ENCODE results near the gene SPANXN4.

Gene SPANXN4, protein sequence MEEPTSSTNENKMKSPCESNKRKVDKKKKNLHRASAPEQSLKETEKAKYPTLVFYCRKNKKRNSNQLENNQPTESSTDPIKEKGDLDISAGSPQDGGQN

DNA sequence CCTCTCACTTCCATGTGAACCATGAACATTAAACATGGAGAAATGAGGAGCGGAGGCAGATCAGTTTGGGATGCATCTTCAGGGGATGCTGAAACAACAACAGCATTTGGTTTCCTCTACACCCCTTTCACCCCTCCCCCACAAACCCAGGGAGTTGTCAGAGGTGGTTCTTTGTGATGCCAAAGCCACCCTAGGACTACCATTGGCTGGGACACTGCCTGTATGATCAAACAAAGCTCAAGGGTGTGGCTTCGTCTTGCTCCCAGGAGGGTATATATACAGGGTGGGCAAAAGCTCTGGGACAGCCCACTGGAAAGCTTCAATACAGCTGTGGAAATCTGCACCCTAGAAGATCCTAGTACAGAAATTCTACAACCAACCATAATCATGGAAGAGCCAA is at the start of gene SPANXN4:
Gene SPANXN4 (plus strand): TSS at position 301 of the 400 bp plus-strand sequence. CDS start 87 bp downstream, at position 388.
- DNase-seq (ENCODE audit: low read depth in 3 of 3) = no peak

DNA sequence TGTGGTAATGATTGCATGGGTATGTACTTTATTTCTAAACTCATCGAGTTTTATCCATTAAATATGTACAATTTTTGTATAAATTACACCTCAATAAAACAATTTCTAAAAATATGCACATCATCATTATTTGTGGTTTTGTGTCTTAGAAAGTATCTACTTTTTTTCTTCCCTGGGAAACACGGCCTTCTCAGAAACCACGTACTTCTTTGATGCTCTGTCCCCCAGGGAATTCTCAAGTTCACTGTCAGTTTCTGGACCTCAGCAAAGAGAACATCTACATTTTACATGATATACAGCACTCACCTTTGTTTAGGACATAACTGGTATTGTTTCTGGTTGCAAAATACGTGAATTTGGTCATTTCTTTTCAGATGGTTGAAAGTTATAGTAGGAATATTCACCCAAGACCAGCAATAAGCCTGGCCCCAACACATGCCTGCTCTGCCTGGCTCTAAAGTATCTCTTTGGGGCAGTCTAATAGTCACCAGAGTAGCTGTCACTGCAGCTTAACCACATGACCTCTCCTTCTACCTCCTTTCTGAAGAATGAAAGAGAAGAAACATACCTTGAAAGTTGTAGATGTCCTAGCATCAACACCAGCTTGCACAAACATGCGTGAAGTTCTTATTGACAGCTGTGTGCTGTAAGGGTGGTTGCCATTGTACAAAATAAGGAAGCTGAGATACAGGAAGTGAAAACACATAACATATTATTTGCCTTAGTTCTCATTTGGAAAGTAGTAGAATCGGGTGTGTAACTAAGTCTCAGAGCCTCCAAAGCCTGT is 48.4 kb upstream of the SPANXN4 start:
- DNase-seq (ENCODE audit: low read depth in 3 of 3) = no peak

DNA sequence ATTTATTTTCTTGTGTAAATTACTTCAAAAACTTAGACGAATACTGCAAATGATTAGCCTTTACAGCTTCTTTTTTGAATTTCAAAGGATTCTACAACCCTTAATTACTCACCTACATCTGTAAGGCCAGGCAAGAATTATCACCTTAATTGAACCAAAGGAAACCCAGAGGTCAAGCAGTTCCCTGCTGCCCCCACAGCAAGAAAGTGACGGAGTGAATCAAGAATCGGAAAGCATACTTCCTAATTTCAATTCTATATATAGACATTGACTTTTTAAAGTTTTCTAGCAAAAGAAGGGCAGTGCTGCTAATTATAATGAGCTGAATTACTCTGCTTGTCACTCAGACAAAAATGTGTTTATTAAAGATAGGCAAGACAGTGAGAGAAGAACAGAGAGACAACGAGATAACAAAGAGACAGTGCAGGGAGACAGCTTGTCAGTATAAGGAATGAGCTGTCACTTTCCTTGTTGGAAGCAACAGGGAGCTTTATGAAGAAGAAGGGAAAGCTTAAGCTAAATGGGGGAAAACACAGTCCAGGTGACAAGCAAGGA is 47.5 kb upstream of the SPANXN4 start:
- DNase-seq (ENCODE audit: low read depth in 3 of 3) = no peak

DNA sequence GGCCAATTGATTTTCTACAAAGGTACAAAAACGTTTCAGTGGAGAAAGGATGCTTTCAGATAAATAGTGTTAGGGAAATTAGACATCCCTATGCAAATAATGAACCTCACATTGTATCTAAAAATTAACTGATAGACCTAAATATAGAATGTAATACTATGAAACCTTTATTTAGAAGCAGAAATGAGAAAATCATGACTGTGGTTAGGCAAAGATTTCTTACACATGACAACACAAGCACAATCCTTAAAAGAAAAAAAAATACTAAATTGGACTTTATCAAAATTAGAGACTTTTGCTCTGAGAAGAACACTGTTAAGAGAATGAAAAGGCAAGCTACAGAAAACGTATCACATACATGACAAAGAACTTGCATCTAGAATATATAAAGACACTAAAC is 43.0 kb upstream of the SPANXN4 start:
- DNase-seq (ENCODE audit: low read depth in 3 of 3) = no peak

DNA sequence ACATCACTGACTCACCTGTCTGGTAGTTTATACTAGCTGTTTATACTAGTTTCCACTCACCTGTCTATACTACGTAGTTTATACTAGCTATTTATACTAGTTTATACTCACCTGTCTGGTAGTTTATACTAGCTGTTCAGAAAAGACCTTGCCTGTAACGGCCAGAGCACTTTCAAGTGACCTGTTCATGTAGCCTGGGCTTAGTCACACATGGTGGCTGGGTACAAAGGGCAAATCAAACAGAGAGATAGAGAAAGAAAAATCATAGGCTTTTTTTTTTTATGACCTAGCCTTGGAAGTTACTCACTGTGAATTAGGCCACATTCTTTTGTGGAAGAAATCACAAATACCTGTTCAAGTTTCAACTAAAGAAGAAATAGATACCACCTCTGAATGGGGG is 30.7 kb upstream of the SPANXN4 start:
- DNase-seq (ENCODE audit: low read depth in 3 of 3) = no peak

DNA sequence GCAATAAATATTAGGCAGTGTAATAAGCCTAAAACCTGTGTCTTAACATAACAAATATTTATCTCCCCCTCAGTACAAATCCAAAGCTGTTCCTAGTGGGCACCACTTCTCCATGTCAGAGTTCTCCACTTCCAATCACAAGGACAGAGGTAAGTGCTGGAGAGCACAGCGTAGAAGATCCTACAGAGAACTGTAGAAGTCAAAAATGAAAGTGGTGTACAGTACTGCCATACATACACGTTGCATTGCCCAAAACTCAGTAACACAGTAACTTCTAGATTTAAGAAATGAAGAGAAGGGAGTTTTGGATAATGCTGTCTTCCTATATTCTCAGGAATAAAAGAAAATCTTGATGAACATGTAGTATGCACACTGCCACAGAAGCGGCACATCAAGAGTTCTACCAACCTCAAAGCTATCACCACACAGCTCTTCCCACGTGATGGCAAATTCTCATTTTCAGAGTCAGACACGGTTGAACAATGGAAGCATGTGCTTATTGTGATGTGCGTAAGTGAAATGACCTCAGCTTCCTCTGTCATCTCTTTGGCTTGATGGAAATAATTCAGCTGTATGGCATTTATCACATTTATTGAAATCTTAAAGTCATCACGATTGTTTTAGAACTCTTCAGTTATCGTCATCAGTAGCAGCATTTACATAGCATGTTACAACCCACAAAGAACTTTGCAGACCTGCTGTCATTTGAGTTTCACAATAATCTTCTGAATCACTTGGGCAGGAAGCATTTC is 27.1 kb upstream of the SPANXN4 start:
- DNase-seq (ENCODE audit: low read depth in 3 of 3) = no peak

DNA sequence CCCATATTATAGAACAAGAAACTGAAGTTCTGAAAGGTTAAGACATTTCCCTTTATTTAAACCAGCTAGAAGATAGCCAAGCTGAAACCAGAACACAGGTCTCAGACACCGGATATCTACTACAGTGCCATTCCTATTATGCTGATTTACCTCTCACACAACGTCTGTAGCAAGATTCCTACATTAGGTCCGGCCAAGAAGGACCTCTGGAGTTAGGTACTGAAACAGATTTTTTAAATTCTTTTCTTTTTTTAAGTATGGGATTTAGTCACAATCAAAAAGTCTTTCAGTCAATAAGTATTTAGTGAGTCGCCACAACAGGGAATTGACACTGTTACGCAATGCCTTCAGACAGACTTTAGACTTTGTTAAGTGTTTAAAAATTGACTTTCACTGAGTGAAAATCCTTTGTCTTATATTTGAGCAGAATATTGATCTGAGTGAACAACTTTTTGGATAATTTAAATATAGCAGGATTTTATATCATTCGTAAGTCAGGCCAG is 26.5 kb upstream of the SPANXN4 start:
- DNase-seq (ENCODE audit: low read depth in 3 of 3) = no peak

DNA sequence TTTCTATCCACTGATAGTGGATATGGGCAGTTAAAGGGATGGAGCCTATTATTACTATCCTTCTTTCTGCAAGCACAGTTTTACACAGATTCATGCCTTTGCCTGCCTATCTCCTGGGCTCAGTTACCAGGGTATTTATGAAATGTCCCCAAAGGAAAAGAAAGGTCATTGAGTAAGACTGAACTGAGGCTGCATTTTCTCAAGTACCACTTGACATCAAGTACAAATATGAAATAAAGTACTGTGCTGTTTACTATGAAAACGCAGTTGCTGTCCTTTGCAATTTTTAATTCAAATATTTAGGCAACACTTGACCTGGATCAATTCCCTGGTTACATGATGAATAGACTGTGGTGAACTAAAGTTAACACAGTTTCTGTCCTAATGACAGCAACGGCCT is 23.5 kb upstream of the SPANXN4 start:
- DNase-seq (ENCODE audit: low read depth in 3 of 3) = no peak

DNA sequence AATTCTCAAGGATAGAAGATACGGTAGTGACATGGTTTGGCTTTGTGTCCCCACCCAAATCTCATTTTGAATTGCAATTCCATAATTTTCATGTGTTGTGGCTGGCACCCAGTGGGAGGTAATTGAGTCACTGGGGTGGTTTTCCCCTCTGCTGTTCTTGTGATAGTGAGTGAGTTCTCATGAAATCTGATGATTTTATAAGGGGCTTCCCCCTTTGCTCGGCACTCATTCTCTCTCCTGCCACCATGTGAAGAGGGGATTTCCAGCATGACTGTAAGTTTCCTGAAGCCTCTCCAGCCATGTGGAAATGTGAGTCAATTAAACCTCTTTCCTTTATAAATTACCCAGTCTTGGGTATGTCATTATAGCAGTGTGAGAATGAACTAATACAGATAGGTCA is 8.5 kb upstream of the SPANXN4 start:
- no peak for DNase-seq (ENCODE audit: low read depth in 3 of 3)

DNA sequence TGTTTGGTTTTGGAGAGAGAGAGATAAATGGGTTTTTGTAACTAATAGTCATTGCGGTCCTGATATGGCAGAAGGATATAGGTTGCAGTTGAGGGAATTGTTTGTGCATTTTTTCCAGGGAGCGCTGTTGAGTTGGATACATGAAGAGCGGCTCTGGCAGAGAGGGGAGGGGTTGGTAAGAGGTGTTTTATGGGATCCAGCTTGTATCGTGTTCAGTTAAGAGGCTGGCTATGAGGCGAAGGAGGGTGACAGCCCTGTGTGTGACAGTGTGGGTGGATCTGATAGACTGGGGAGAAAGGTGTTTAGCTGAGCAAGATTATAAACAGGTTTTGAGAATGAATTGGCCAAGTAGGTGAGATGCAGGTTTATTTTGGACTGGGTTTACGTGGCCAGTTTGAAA is 1.5 kb downstream of the SPANXN4 start:
- DNase-seq (ENCODE audit: low read depth in 3 of 3) = no peak

DNA sequence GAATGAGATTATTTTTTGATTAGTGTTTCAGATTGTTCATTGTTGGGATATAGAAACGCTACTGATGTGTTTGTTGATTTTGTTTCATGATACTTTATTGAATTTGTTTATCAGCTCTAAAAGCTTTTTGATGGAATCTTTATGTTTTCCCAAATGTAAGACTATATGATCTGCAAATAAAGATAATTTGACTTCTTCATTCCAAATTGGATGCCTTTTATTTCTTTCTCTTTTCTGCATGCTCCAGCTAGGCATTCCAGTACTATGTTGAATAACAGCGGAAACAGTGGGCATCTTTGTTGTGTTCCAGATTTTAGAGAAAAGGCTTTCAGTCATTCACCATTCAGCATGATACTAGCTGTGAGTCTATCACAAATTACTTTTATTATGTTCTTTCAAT is 21.8 kb downstream of the SPANXN4 start:
- no peak for DNase-seq (ENCODE audit: low read depth in 3 of 3)

DNA sequence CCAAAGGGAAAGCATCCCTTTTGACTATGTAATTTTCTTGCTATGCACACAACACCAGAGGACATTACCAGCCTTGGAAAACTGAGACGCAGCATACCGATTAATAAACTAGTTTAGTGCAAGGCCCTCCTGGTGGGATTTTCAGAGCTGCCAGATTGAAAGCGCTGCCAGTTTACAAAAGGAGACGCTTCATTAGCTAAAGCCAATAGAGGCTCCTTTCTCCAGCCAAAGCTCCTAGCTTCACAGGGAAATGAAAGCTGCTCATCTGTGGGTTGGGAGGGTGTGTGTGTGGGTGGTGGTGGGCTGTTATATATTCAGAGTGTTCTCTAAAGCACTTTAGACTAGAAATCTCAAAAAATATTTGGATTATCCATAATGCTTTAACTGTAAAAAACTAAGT is 32.4 kb downstream of the SPANXN4 start:
- DNase-seq (ENCODE audit: low read depth in 3 of 3) = no peak

DNA sequence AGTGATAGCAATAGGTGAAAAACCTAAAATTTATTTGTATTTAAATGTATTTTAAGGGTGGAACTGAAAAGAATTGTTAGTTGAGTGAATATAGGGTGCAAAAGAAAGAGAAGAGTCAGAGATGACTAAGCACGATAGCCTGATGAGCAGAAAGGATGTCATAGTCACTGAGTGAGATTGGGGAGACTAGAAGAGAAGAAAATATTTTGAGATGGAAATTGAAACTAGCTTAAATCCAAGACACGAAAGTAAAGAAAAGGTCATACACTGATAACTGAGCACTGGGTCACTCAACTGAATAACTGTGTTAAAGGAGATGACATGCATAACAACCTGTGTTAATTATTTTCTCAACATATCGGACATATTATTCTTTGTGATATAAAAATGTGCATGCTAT is 55.5 kb downstream of the SPANXN4 start:
- DNase-seq (ENCODE audit: low read depth in 3 of 3) = no peak

DNA sequence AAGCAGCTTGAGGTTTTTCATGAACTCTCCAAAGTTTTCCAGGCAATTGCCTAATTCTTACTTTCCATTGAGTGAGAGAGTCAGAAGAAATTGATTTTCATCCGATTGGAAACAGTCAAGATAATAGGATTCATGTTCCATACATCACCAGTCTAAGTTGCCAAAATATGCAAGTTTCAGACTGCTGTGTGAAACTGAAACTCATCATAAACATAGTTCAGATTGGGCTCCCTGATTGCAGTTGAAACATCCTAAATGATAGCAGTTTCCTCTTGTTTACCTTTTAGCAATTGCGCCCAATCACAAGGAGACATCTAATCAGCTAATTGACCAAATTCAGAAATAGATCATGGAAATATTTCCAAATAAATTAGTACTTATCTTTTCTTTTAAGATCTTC is 56.8 kb downstream of the SPANXN4 start:
- no peak for DNase-seq (ENCODE audit: low read depth in 3 of 3)

Measured in stimulated activated CD4-positive, alpha-beta T cell treated with anti-CD3 and anti-CD28 coated beads, TNF-alpha, amount 100 ng/mL, for 4 hours (primary cell).